ENCODE data around the gene LRRIQ4.

Gene LRRIQ4

DNA sequence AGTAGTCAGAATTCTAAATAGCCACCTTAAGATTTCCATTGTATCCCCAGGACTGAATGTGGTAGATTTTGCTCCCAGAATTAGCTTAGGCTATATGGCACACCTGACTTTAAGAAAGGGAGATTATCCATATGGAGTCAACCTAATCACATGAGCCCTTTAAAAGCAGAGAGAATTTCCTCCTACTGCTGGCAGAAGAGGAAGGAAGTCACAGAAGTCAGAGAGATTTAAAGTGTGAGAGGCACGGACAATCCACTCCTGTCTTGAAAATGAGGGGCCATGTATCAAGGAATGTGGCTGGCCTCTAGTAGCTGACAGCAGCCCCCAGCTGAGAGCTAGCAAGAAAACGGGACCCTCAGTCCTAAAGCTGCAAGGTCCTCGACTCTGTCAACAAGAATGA is 30.3 kb downstream of the LRRIQ4 start:
- Histone ChIP-seq H3K4me2 (ENCODE audit: low read length) (no peak overlapping the region; the same call in 1 of the 2 replicates), H3K4me3 (ENCODE audit: low read depth, low read length, poor library complexity, severe bottlenecking) (no peak overlapping the region), H3K36me3 (ENCODE audit: insufficient read depth, low read length) (no peaks in the 10 kb centered on the region), H3K27ac (ENCODE audit: low read depth, low read length, poor library complexity, severe bottlenecking) (no peak overlapping the region), H3K9ac (ENCODE audit: low read length) (no peak overlapping the region), H3K79me2 (ENCODE audit: insufficient read depth, low read length) (no peaks in the 10 kb centered on the region), H3K27me3 (ENCODE audit: insufficient read depth, low read length) (no peaks in the 10 kb centered on the region), H3K9me2 (ENCODE audit: low read depth, low read length) (no peaks in the 10 kb centered on the region), H2AFZ (ENCODE audit: low read length) (no peak overlapping the region), H3K9me3 (ENCODE audit: low read length) (no peaks in the 10 kb centered on the region), H4K20me1 (ENCODE audit: insufficient read depth, low read length) (no peaks in the 10 kb centered on the region), H3F3A (ENCODE audit: insufficient read depth, low read length) (no peaks in the 10 kb centered on the region), H3K4me1 (ENCODE audit: insufficient read depth, low read length, severe bottlenecking) (peaks cover 19% of the 10 kb centered on the region)
- TF ChIP-seq, protein P1, sequence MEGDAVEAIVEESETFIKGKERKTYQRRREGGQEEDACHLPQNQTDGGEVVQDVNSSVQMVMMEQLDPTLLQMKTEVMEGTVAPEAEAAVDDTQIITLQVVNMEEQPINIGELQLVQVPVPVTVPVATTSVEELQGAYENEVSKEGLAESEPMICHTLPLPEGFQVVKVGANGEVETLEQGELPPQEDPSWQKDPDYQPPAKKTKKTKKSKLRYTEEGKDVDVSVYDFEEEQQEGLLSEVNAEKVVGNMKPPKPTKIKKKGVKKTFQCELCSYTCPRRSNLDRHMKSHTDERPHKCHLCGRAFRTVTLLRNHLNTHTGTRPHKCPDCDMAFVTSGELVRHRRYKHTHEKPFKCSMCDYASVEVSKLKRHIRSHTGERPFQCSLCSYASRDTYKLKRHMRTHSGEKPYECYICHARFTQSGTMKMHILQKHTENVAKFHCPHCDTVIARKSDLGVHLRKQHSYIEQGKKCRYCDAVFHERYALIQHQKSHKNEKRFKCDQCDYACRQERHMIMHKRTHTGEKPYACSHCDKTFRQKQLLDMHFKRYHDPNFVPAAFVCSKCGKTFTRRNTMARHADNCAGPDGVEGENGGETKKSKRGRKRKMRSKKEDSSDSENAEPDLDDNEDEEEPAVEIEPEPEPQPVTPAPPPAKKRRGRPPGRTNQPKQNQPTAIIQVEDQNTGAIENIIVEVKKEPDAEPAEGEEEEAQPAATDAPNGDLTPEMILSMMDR (IDR thresholded peaks at IDR 0.05; ENCODE audit: low read length), result no peak
- no peak for TF ChIP-seq EZH2 (IDR thresholded peaks at IDR 0.05; ENCODE audit: borderline replicate concordance, low read length)

DNA sequence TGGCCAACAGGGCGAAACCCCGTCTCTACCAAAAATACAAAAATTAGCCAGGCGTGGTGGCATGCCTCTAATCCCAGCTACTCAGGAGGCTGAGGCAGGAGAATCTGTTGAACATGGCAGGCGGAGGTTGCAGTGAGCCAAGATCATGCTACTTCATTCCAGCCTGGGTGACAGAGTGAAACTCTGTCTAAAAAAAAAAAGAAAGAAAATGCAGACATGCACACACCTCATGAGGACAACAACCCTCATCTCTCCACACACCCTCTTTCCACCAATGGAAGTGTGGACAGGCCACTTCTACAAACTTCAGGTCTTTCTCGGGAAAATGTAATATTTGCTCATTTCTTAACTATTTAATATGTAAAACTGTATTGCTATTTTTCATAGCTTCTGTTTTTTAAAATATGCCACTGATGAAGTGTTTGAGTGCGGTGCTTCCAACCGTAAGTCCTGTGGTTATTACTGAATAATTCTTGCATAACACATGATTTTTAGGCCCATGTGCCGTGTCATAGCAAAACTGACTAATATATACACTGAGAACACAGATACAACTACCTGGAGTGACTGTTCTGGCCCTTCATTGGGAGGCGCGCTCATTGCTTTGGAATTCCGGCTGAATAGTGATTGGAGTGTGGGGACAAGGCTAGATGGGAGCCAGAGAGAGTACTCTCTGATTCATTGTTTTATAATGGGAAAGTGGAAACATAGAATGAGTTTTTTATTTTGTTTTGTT is 34.0 kb downstream of the LRRIQ4 start:
- Histone ChIP-seq H3K79me2 (ENCODE audit: insufficient read depth, low read length) (no peaks in the 10 kb centered on the region), H3K27ac (ENCODE audit: low read depth, low read length, poor library complexity, severe bottlenecking) (no peak overlapping the region), H3K4me1 (ENCODE audit: insufficient read depth, low read length, severe bottlenecking) (peaks cover 11% of the 10 kb centered on the region), H3K4me3 (ENCODE audit: low read depth, low read length, poor library complexity, severe bottlenecking) (no peak overlapping the region), H2AFZ (ENCODE audit: low read length) (no peak overlapping the region), H3K4me2 (ENCODE audit: low read length) (no peak overlapping the region), H3K9me3 (ENCODE audit: low read length) (no peaks in the 10 kb centered on the region), H3F3A (ENCODE audit: insufficient read depth, low read length) (no peaks in the 10 kb centered on the region), H4K20me1 (ENCODE audit: insufficient read depth, low read length) (no peaks in the 10 kb centered on the region), H3K36me3 (ENCODE audit: insufficient read depth, low read length) (no peaks in the 10 kb centered on the region), H3K9me2 (ENCODE audit: low read depth, low read length) (no peaks in the 10 kb centered on the region), H3K9ac (ENCODE audit: low read length) (no peak overlapping the region), H3K27me3 (ENCODE audit: insufficient read depth, low read length) (no peaks in the 10 kb centered on the region)
- TF ChIP-seq, protein P1 (IDR thresholded peaks at IDR 0.05; ENCODE audit: low read length), result no peak
- no peak for TF ChIP-seq EZH2 (IDR thresholded peaks at IDR 0.05; ENCODE audit: borderline replicate concordance, low read length)

- Histone ChIP-seq H2AFZ (ENCODE audit: low read length) (no peak overlapping the region), H3K36me3 (ENCODE audit: insufficient read depth, low read length) (no peaks in the 10 kb centered on the region), H3K9me3 (ENCODE audit: low read length) (no peaks in the 10 kb centered on the region), H3K9me2 (ENCODE audit: low read depth, low read length) (no peaks in the 10 kb centered on the region), H3K27ac (ENCODE audit: low read depth, low read length, poor library complexity, severe bottlenecking) (no peak overlapping the region), H3K4me2 (ENCODE audit: low read length) (no peak overlapping the region), H3K27me3 (ENCODE audit: insufficient read depth, low read length) (no peaks in the 10 kb centered on the region), H4K20me1 (ENCODE audit: insufficient read depth, low read length) (no peaks in the 10 kb centered on the region), H3F3A (ENCODE audit: insufficient read depth, low read length) (no peaks in the 10 kb centered on the region), H3K9ac (ENCODE audit: low read length) (no peak overlapping the region), H3K4me3 (ENCODE audit: low read depth, low read length, poor library complexity, severe bottlenecking) (no peak overlapping the region), H3K4me1 (ENCODE audit: insufficient read depth, low read length, severe bottlenecking) (peaks cover 11% of the 10 kb centered on the region), H3K79me2 (ENCODE audit: insufficient read depth, low read length) (no peaks in the 10 kb centered on the region)
- TF ChIP-seq, protein P1 (IDR thresholded peaks at IDR 0.05; ENCODE audit: low read length), result no peak
Observed at GRCh38 chr3:169847896-169848295, 35.2 kb downstream of the LRRIQ4 start.

All from OCI-LY1 (cell line).